Astrocyte (in vitro differentiated cells and primary cell): ENCODE results near the gene GNG14. TPM values are rescaled to one million over a fixed set of nuclear protein-coding genes. Genes with fewer than 3 reads are reported as not detected.
A peak's percentile ranks its signal among the peaks of the same experiment; 100 is the strongest.

Experiments used
- DNase-seq: peaks from one replicate; pipeline ENCODE4 v3.0.0-alpha.2; 2010; ENCODE audit warnings: low read depth
- FAIRE-seq: peaks from 2 replicates; lab custom pipeline; 2011; peaks lifted over from hg19 to GRCh38; lab: Jason Lieb, UNC
- H2AFZ ChIP-seq: 2 replicates; pipeline ENCODE4 v1.6.0; 2012; ENCODE audit warnings: low read depth, low read length, inconsistent platforms
- H3K27ac ChIP-seq: 2 replicates; pipeline ENCODE4 v1.5.1; 2011; ENCODE audit warnings: low read depth, low read length, inconsistent platforms
- H3K27me3 ChIP-seq: 2 replicates; pipeline ENCODE4 v1.6.0; 2011; ENCODE audit warnings: low read length, inconsistent platforms; ENCODE audit not compliant: insufficient read depth
- H3K36me3 ChIP-seq: 2 replicates; pipeline ENCODE4 v1.5.1; 2011; ENCODE audit warnings: low read length, inconsistent platforms; ENCODE audit not compliant: insufficient read depth
- H3K4me1 ChIP-seq: 2 replicates; pipeline ENCODE4 v1.5.1; 2011; ENCODE audit warnings: low read length, inconsistent platforms; ENCODE audit not compliant: insufficient read depth
- H3K4me2 ChIP-seq: 2 replicates; pipeline ENCODE4 v1.6.0; 2012; ENCODE audit warnings: low read length, inconsistent platforms
- H3K4me3 ChIP-seq: 2 replicates; pipeline ENCODE4 v1.5.1; 2011; ENCODE audit warnings: low read depth, mild to moderate bottlenecking, low read length, inconsistent platforms; ENCODE audit not compliant: insufficient read depth
- H3K79me2 ChIP-seq: 2 replicates; pipeline ENCODE4 v1.6.0; 2012; ENCODE audit warnings: mild to moderate bottlenecking, low read length, inconsistent platforms; ENCODE audit not compliant: insufficient read depth
- H3K9ac ChIP-seq: 2 replicates; pipeline ENCODE4 v1.6.0; 2012; ENCODE audit warnings: mild to moderate bottlenecking, low read length, inconsistent platforms
- H3K9me3 ChIP-seq: 2 replicates; pipeline ENCODE4 v1.5.1; 2012; ENCODE audit warnings: low read depth, mild to moderate bottlenecking, low read length, inconsistent platforms; ENCODE audit not compliant: insufficient read depth
- H4K20me1 ChIP-seq: 2 replicates; pipeline ENCODE4 v1.6.0; 2012; ENCODE audit warnings: low read length, inconsistent platforms; ENCODE audit not compliant: insufficient read depth
- H3K27ac Mint-ChIP-seq: one replicate; pipeline ENCODE4 v1.8.0; 2021; ENCODE audit warnings: mild to moderate bottlenecking, mixed read lengths; ENCODE audit not compliant: unreplicated experiment
- H3K27me3 Mint-ChIP-seq: one replicate; pipeline ENCODE4 v1.8.0; 2021; ENCODE audit warnings: low read depth, mixed read lengths; ENCODE audit not compliant: unreplicated experiment
- H3K36me3 Mint-ChIP-seq: one replicate; pipeline ENCODE4 v1.8.0; 2021; ENCODE audit warnings: low read depth, mixed read lengths; ENCODE audit not compliant: unreplicated experiment
- H3K4me1 Mint-ChIP-seq: one replicate; pipeline ENCODE4 v1.8.0; 2021; ENCODE audit warnings: low read depth, mixed read lengths; ENCODE audit not compliant: unreplicated experiment
- H3K4me3 Mint-ChIP-seq: one replicate; pipeline ENCODE4 v1.8.0; 2021; ENCODE audit warnings: mild to moderate bottlenecking, moderate library complexity, mixed read lengths; ENCODE audit not compliant: unreplicated experiment
- H3K9me3 Mint-ChIP-seq: one replicate; pipeline ENCODE4 v1.8.0; 2021; ENCODE audit warnings: mild to moderate bottlenecking, mixed read lengths; ENCODE audit not compliant: unreplicated experiment
- EZH2 ChIP-seq: IDR thresholded peaks from 2 replicates; pipeline ENCODE4 v1.6.1; 2012; ENCODE audit warnings: mild to moderate bottlenecking, low read length, inconsistent platforms; ENCODE audit not compliant: insufficient read depth
- total RNA-seq: library from RNA; stranded (reverse); gene quantifications from 2 replicates; pipeline ENCODE4 v1.2.1, GENCODE V29; 2021
- TF ChIP-seq, protein P1 (sequence below): IDR thresholded peaks from 2 replicates; pipeline ENCODE4 v1.5.1; 2011; ENCODE audit warnings: low read depth, mild to moderate bottlenecking, inconsistent platforms, low read length, moderate library complexity; ENCODE audit not compliant: insufficient read depth

Gene GNG14
- total RNA-seq, 1 donor from 2014 or later: not detected

DNA sequence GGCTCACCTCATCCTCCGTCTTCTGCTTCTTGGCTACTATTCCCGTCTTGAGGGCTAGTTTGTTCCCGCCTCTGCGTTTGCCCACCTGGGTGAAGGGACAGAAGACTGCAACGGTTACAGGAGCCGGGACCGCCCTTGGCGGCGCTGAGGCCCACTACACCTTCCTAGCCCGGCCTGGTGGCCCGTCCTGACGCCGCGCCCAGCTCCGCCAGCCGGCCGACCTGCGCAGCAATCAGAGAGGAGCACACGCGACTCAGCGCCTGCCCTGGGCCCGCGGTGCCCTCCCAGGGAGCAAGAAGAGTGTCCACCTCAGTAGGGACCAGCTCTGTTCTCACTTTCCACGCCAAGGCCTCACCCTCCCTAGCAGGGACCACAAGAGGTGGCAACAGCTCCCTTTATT is 43.5 kb downstream of the GNG14 start:
- Histone ChIP-seq H3K4me1 (peaks cover 12% of the 10 kb centered on the region), H3K4me3 (no peak overlapping the region), H3K79me2 (peaks cover 50% of the 10 kb centered on the region), H3K27ac (no peak overlapping the region), H3K27me3 (no peaks in the 10 kb centered on the region), H3K9me3 (no peaks in the 10 kb centered on the region), H4K20me1 (peaks cover 55% of the 10 kb centered on the region), H3K9ac (no peak overlapping the region), H2AFZ (no peak overlapping the region), H3K36me3 (peaks cover 19% of the 10 kb centered on the region), H3K4me2 (peak overlapping the region; percentile 18)
- H3K4me3 Mint-ChIP-seq: no peak overlapping the region
- peaks cover 3% of the 10 kb centered on the region for H3K4me1 Mint-ChIP-seq
- TF ChIP-seq, protein P1, sequence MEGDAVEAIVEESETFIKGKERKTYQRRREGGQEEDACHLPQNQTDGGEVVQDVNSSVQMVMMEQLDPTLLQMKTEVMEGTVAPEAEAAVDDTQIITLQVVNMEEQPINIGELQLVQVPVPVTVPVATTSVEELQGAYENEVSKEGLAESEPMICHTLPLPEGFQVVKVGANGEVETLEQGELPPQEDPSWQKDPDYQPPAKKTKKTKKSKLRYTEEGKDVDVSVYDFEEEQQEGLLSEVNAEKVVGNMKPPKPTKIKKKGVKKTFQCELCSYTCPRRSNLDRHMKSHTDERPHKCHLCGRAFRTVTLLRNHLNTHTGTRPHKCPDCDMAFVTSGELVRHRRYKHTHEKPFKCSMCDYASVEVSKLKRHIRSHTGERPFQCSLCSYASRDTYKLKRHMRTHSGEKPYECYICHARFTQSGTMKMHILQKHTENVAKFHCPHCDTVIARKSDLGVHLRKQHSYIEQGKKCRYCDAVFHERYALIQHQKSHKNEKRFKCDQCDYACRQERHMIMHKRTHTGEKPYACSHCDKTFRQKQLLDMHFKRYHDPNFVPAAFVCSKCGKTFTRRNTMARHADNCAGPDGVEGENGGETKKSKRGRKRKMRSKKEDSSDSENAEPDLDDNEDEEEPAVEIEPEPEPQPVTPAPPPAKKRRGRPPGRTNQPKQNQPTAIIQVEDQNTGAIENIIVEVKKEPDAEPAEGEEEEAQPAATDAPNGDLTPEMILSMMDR: no peak
- no peak for TF ChIP-seq EZH2
- H3K9me3 Mint-ChIP-seq: no peaks in the 10 kb centered on the region
- no peak overlapping the region for H3K27ac Mint-ChIP-seq
- DNase-seq (no peak), FAIRE-seq (no peak)
- H3K27me3 Mint-ChIP-seq: no peaks in the 10 kb centered on the region
- peaks cover 14% of the 10 kb centered on the region for H3K36me3 Mint-ChIP-seq

DNA sequence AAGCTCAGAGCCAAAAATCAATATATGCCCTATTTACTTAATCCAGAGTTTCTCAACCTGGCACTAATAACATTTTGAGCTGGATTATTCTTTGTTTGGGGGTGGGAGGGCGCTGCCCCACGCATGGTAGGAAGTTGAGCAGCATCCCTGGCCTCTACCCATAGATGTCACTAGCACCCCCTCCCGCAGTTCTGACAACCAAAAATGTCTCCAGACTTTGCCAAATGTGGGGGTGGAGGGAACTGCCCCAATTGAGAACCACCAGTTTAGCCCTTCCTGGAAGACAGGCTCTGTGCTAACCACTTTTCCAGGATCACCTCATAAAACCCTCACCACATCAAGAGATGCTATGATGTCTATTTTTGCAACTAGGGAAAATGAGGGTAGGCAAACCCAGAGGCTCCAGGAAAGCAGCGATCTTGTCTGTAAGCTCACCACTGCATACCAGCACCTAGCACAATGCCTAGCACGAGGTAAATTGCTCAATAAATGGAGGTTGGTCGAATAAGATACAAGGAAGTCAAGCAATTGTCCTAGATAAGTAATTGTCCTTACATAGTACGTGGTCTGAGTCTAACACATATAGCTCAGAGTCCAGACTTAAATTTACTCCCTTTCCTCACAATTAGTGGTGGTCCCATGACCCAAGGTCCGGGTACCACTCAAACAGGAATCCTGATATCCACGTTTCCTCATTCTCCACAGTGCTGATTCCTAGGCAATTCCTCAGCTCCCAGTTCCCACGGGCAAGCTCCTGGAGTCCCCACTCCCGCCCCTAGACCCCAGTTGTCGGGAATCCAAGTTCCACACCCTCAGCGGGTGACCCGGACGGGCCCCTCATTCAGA is 45.8 kb downstream of the GNG14 start:
- peak; percentile 54 for DNase-seq
- Histone ChIP-seq H3K4me1 (peaks cover 25% of the 10 kb centered on the region), H3K9me3 (no peaks in the 10 kb centered on the region), H3K9ac (peak overlapping the region; percentile 96), H3K27me3 (no peaks in the 10 kb centered on the region), H3K4me3 (peak overlapping the region; percentile 87), H3K4me2 (peak overlapping the region; percentile 93), H3K79me2 (peaks cover 64% of the 10 kb centered on the region), H3K36me3 (peaks cover 21% of the 10 kb centered on the region), H2AFZ (peak overlapping the region; percentile 89), H4K20me1 (peaks cover 57% of the 10 kb centered on the region), H3K27ac (peak overlapping the region; percentile 94)
- Mint-ChIP-seq H3K27me3 (no peaks in the 10 kb centered on the region), H3K9me3 (no peaks in the 10 kb centered on the region), H3K27ac (peak overlapping the region; percentile 97), H3K36me3 (peaks cover 14% of the 10 kb centered on the region), H3K4me3 (peak overlapping the region; percentile 97), H3K4me1 (peaks cover 10% of the 10 kb centered on the region)
- FAIRE-seq: no peak
- TF ChIP-seq, protein P1: peak; percentile 35
- no peak for TF ChIP-seq EZH2
